Osteocyte (in vitro differentiated cells): Measurements from ENCODE around the gene IDH3B. TPM values are rescaled to one million over a fixed set of nuclear protein-coding genes. Genes with fewer than 3 reads are reported as not detected.

Source experiments
- DNase-seq: peaks from one replicate; pipeline ENCODE4 v3.0.0; 2021; ENCODE audit warnings: mixed read lengths; ENCODE audit not compliant: unreplicated experiment; ENCODE audit errors: extremely low spot score
- H3K27ac Mint-ChIP-seq: one replicate; pipeline ENCODE4 v1.8.0; 2021; ENCODE audit warnings: mild to moderate bottlenecking, mixed read lengths; ENCODE audit not compliant: unreplicated experiment
- H3K27me3 Mint-ChIP-seq: one replicate; pipeline ENCODE4 v1.8.0; 2021; ENCODE audit warnings: mixed read lengths; ENCODE audit not compliant: unreplicated experiment
- H3K36me3 Mint-ChIP-seq: one replicate; pipeline ENCODE4 v1.8.0; 2021; ENCODE audit warnings: mixed read lengths; ENCODE audit not compliant: unreplicated experiment
- H3K4me1 Mint-ChIP-seq: one replicate; pipeline ENCODE4 v1.8.0; 2021; ENCODE audit warnings: mixed read lengths; ENCODE audit not compliant: unreplicated experiment
- H3K4me3 Mint-ChIP-seq: one replicate; pipeline ENCODE4 v1.8.0; 2021; ENCODE audit warnings: mild to moderate bottlenecking, moderate library complexity, mixed read lengths; ENCODE audit not compliant: unreplicated experiment
- H3K9me3 Mint-ChIP-seq: one replicate; pipeline ENCODE4 v1.8.0; 2021; ENCODE audit warnings: mixed read lengths; ENCODE audit not compliant: unreplicated experiment
- CTCF ChIP-seq: fragments of 200-600 bp; sonication (generic); IDR thresholded peaks from 2 replicates; pipeline ENCODE4 v1.5.0; 2021; ENCODE audit warnings: antibody characterized with exemption, mild to moderate bottlenecking, moderate library complexity
- total RNA-seq: library from RNA; stranded (reverse); gene quantifications from 2 replicates; pipeline ENCODE4 v1.2.1, GENCODE V29; 2021

The IDH3B gene
- total RNA-seq, 1 donor from 2014 or later = 86.6 TPM

DNA sequence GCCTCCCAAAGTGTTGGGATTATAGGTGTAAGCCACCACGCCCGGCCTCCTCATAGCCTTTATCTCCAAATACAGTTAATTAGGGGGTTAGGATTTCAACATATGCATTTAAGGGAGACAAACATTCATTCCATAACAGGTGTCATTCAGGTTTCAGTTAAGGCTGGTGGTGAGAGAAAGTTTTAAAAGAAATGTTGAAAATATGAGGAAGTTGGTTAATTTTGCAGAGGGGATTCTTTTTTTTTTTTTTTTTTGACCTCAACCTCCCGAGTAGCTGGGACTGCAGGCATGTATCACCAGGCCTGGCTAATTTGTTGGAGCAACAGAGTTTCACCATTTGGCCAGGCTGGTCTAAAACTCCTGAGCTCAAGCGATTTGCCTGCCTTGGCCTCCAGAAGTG lies 16.0 kb upstream of the IDH3B start:
- DNase-seq = no peak

DNA sequence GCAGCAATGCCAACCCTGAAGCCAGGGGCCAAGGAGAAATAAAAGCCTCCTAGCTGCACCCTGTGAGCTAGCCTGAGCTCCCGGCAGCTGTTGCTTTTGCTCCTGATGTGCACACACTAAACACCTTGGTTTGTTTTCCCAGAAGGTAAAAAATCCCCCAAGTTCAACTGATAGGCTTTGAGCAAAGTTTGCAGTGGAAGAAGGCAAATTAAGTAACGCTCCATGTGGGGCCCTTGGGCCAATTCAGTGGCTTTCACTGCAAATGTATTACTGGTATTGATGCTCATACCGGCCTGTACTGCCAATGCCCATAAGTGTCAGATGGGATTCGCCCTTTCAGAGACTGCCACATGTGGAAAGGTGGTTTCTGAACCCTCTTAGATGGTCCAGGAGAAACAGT lies 9.4 kb upstream of the IDH3B start:
- TF ChIP-seq CTCF = no peak
- Mint-ChIP-seq H3K27ac (no peak overlapping the region), H3K9me3 (no peaks in the 10 kb centered on the region), H3K4me3 (no peak overlapping the region), H3K36me3 (no peaks in the 10 kb centered on the region), H3K4me1 (no peaks in the 10 kb centered on the region), H3K27me3 (peaks cover 33% of the 10 kb centered on the region)
- DNase-seq = no peak

More for the DNA sequence above, 16.0 kb upstream of the IDH3B start:
- Mint-ChIP-seq H3K36me3 (no peaks in the 10 kb centered on the region), H3K27ac (no peak overlapping the region), H3K4me1 (no peaks in the 10 kb centered on the region), H3K27me3 (peaks cover 37% of the 10 kb centered on the region), H3K9me3 (no peaks in the 10 kb centered on the region), H3K4me3 (no peak overlapping the region)
- no peak for TF ChIP-seq CTCF

- Mint-ChIP-seq H3K9me3 (no peaks in the 10 kb centered on the region), H3K27ac (no peak overlapping the region), H3K27me3 (peaks cover 34% of the 10 kb centered on the region), H3K36me3 (no peaks in the 10 kb centered on the region), H3K4me3 (no peak overlapping the region), H3K4me1 (no peaks in the 10 kb centered on the region)
- DNase-seq = no peak
- no peak for TF ChIP-seq CTCF
These were observed 8.4 kb upstream of the IDH3B start for GRCh38 chr20:2672446-2672845.

DNA sequence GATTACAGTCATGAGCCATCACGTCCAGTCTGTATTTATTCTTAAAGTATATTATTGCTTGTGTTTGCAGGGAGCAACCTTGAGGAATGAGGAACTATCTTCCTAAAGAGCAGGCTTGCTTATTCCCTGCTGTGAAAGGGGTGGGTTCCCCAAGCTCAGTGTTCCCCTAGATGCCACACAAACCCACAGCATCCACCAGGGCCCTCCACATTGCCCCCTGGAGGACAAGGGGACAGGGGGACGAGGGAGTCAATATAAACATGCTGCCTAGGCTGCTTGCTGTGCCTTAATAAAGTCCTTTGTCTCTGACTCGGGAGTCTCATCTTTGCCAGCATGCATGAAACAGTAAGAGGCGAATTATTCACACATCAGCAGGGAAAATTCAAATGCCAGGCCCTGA lies 8.0 kb upstream of the IDH3B start:
- H3K27me3 Mint-ChIP-seq = peaks cover 33% of the 10 kb centered on the region
- no peak overlapping the region for H3K4me3 Mint-ChIP-seq
- no peaks in the 10 kb centered on the region for H3K4me1 Mint-ChIP-seq
- no peaks in the 10 kb centered on the region for H3K9me3 Mint-ChIP-seq
- H3K36me3 Mint-ChIP-seq = no peaks in the 10 kb centered on the region
- DNase-seq = no peak
- no peak overlapping the region for H3K27ac Mint-ChIP-seq
- TF ChIP-seq CTCF = no peak

DNA sequence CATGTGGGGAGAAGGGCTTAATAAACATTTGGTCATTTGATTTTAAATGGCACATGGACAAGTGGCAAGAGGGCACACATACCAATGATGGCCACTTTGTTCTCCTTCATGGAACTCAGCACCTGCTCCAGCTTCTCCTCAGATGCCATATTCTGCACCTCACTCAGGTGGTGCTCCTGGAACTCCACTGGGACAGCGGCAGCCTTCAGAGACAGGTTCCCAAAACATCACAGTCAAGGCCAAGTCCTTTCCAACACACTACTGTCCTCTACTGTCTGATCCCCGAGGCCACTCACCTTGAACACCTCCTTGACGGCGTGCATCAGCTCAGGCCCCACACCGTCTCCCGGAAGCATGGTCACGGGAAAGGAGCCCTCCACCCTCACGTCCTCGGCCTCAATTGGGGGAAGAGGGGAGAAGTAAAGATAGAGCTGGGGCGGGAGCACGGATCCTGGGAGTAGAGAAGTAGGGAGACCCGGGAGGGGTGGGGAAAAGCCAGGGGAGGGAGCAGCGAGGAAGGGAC lies 591 bp downstream of the IDH3B start:
- no peak for TF ChIP-seq CTCF
- H3K9me3 Mint-ChIP-seq = no peaks in the 10 kb centered on the region
- peak overlapping the region; percentile 76 for H3K27ac Mint-ChIP-seq
- peaks cover 9% of the 10 kb centered on the region for H3K27me3 Mint-ChIP-seq
- DNase-seq = no peak
- peaks cover 18% of the 10 kb centered on the region for H3K4me1 Mint-ChIP-seq
- H3K4me3 Mint-ChIP-seq = peak overlapping the region; percentile 94
- H3K36me3 Mint-ChIP-seq = peaks cover 26% of the 10 kb centered on the region
